Esophagus squamous epithelium (tissue), 4 donors: Measurements from ENCODE around the gene ADAM22.

Experiments used
- CTCF ChIP-seq, 6 experiments: fragments of 450-650 bp in 4 of 6; fragments of 200-600 bp in 2 of 6; sonication (generic) in 2 of 6; IDR thresholded peaks; one replicate each; pipeline ENCODE4 v1.5.1; 2016 to 2019; ENCODE audit warnings: antibody characterized with exemption in 6 of 6, mild to moderate bottlenecking in 4 of 6, moderate library complexity in 4 of 6
- POLR2A ChIP-seq, 4 donors: fragments of 450-650 bp; IDR thresholded peaks; one replicate each; pipeline ENCODE4 v1.6.1; 2017; ENCODE audit warnings: antibody characterized with exemption in 4 of 4, mild to moderate bottlenecking in 4 of 4, moderate library complexity in 3 of 4

- TF ChIP-seq CTCF (IDR thresholded peaks at IDR 0.05) (no peak), POLR2A (IDR thresholded peaks at IDR 0.05) (no peak)
These were observed 272.2 kb downstream of the ADAM22 start for GRCh38 chr7:88206254-88206653.
